H1 (cell line): ENCODE data around the gene FRZB. TPM values are rescaled to one million over a fixed set of nuclear protein-coding genes. Genes with fewer than 3 reads are reported as not detected.

ENCODE experiments used
- CTCF ChIA-PET: fragments of 300-600 bp; sonication (Branson Sonifier 250); formaldehyde crosslinking; loops from one replicate; lab custom pipeline; 2021; ENCODE audit not compliant: partially characterized antibody; lab: Charles Lee
- POLR2A ChIA-PET: fragments of 300-600 bp; sonication (Branson Sonifier 250); formaldehyde crosslinking; loops from one replicate; lab custom pipeline; 2021; ENCODE audit warnings: inconsistent platforms; ENCODE audit not compliant: partially characterized antibody; lab: Charles Lee
- DNase-seq, 2 experiments: peaks; one replicate each; pipeline versions ENCODE4 v3.0.0 to v3.0.0-alpha.2; 2010 to 2022; ENCODE audit warnings: low spot score in 2 of 2, low read depth in 1 of 2, mixed read lengths in 1 of 2
- FAIRE-seq: peaks from 2 replicates; lab custom pipeline; 2011; peaks lifted over from hg19 to GRCh38; lab: Jason Lieb, UNC
- H2AFZ ChIP-seq: 2 replicates; pipeline ENCODE4 v1.8.1; 2012; ENCODE audit warnings: low read length, inconsistent platforms
- H2AK5ac ChIP-seq: 2 replicates; pipeline ENCODE4 v1.6.1; 2013; ENCODE audit warnings: low read depth, low read length
- H2BK120ac ChIP-seq: replicated peaks from 2 replicates; pipeline ENCODE3; 2013; ENCODE audit warnings: low read depth, low read length, inconsistent platforms
- H2BK12ac ChIP-seq: 2 replicates; pipeline ENCODE4 v1.6.1; 2013; ENCODE audit warnings: low read depth, low read length
- H2BK15ac ChIP-seq: 2 replicates; pipeline ENCODE4 v1.6.1; 2013; ENCODE audit warnings: low read length
- H2BK20ac ChIP-seq: 2 replicates; pipeline ENCODE4 v1.6.1; 2013; ENCODE audit warnings: low read length
- H2BK5ac ChIP-seq: 2 replicates; pipeline ENCODE4 v1.6.1; 2013; ENCODE audit warnings: low read depth, low read length
- H3K14ac ChIP-seq: 2 replicates; pipeline ENCODE4 v1.6.1; 2013; ENCODE audit warnings: inconsistent platforms; ENCODE audit not compliant: insufficient read length
- H3K18ac ChIP-seq: 2 replicates; pipeline ENCODE4 v1.6.1; 2013; ENCODE audit warnings: low read length; ENCODE audit errors: extremely low read depth
- H3K23ac ChIP-seq: 2 replicates; pipeline ENCODE4 v1.6.1; 2013; ENCODE audit warnings: inconsistent platforms; ENCODE audit not compliant: insufficient read length
- H3K23me2 ChIP-seq: 2 replicates; pipeline ENCODE4 v1.6.1; 2013; ENCODE audit warnings: low read depth, low read length
- H3K27ac ChIP-seq: 2 replicates; pipeline ENCODE4 v1.6.1; 2011; ENCODE audit warnings: low read depth, low read length, inconsistent platforms
- H3K27me3 ChIP-seq, 4 experiments: replicated peaks in 1 of 4; 1 replicate in 1 of 4; 2 replicates in 3 of 4; pipeline versions ENCODE4 v1.6.1 to v1.8.1; 2011 to 2013; ENCODE audit warnings: low read length in 3 of 4, mild to moderate bottlenecking in 3 of 4, inconsistent platforms in 2 of 4, mixed read lengths in 2 of 4, moderate library complexity in 1 of 4; ENCODE audit not compliant: control insufficient read depth in 3 of 4, insufficient read depth in 3 of 4; ENCODE audit errors: extremely low read depth in 1 of 4
- H3K36me3 ChIP-seq, 4 experiments: 2 replicates each; pipeline versions ENCODE4 v1.6.1 to v1.8.1; 2011 to 2013; ENCODE audit warnings: mild to moderate bottlenecking in 4 of 4, low read length in 3 of 4, moderate library complexity in 2 of 4, control low read depth in 1 of 4, inconsistent platforms in 1 of 4; ENCODE audit not compliant: insufficient read depth in 4 of 4, control insufficient read depth in 2 of 4
- H3K4ac ChIP-seq: replicated peaks from 2 replicates; pipeline ENCODE3; 2013; ENCODE audit warnings: low read length, low read depth, mixed read lengths, inconsistent platforms; ENCODE audit not compliant: insufficient read length
- H3K4me1 ChIP-seq, 4 experiments: replicated peaks in 1 of 4; 1 replicate in 1 of 4; 2 replicates in 3 of 4; pipeline versions ENCODE4 v1.6.1 to v1.8.1; 2011 to 2013; ENCODE audit warnings: low read length in 3 of 4, inconsistent platforms in 2 of 4, mixed read lengths in 1 of 4; ENCODE audit not compliant: insufficient read depth in 4 of 4, control insufficient read depth in 3 of 4
- H3K4me2 ChIP-seq, 2 experiments: 2 replicates each; pipeline versions ENCODE4 v1.6.1 to v1.8.1; 2011 to 2013; ENCODE audit warnings: low read depth in 2 of 2, low read length in 2 of 2, control low read depth in 1 of 2, inconsistent platforms in 1 of 2, mild to moderate bottlenecking in 1 of 2; ENCODE audit not compliant: insufficient read depth in 1 of 2
- H3K4me3 ChIP-seq, 4 experiments: fragments of 200-600, 300-600 bp in 1 of 4; sonication (generic), shearing (Covaris generic), sonication (Bioruptor Twin) in 1 of 4; 2 replicates each; pipeline versions ENCODE4 v1.5.1 to v1.8.1; 2011 to 2016; ENCODE audit warnings: low read length in 4 of 4, low read depth in 3 of 4, control low read depth in 2 of 4, inconsistent platforms in 2 of 4, mild to moderate bottlenecking in 2 of 4, mixed read lengths in 1 of 4, moderate library complexity in 1 of 4; ENCODE audit not compliant: insufficient read depth in 2 of 4; ENCODE audit errors: extremely low read depth in 1 of 4
- H3K56ac ChIP-seq: replicated peaks from 2 replicates; pipeline ENCODE3; 2013; ENCODE audit warnings: low read depth, mild to moderate bottlenecking, mixed read lengths, low read length, inconsistent platforms; ENCODE audit not compliant: insufficient read length
- H3K79me1 ChIP-seq: 2 replicates; pipeline ENCODE4 v1.6.1; 2013; ENCODE audit warnings: low read depth, low read length, control low read depth
- H3K79me2 ChIP-seq, 2 experiments: 2 replicates each; pipeline versions ENCODE4 v1.6.1 to v1.8.1; 2012 to 2013; ENCODE audit warnings: low read length in 2 of 2, mild to moderate bottlenecking in 2 of 2, inconsistent platforms in 1 of 2; ENCODE audit not compliant: insufficient read depth in 2 of 2, control insufficient read depth in 1 of 2
- H3K9ac ChIP-seq, 4 experiments: replicated peaks in 1 of 4; 1 replicate in 1 of 4; 2 replicates in 3 of 4; pipeline versions ENCODE4 v1.6.1 to v1.8.1; 2011 to 2013; ENCODE audit warnings: low read depth in 3 of 4, low read length in 3 of 4, control low read depth in 2 of 4, mild to moderate bottlenecking in 2 of 4, moderate library complexity in 2 of 4, inconsistent platforms in 1 of 4; ENCODE audit errors: extremely low read depth in 1 of 4
- H3K9me3 ChIP-seq, 2 experiments: 2 replicates each; pipeline versions ENCODE4 v1.6.1 to v1.8.1; 2012 to 2013; ENCODE audit warnings: mild to moderate bottlenecking in 2 of 2, moderate library complexity in 2 of 2, control low read depth in 1 of 2, inconsistent platforms in 1 of 2, low read depth in 1 of 2, low read length in 1 of 2, mixed read lengths in 1 of 2; ENCODE audit not compliant: insufficient read depth in 2 of 2
- H4K20me1 ChIP-seq, 2 experiments: replicated peaks in 1 of 2; 2 replicates each; pipeline versions ENCODE3 to v1.8.1; 2011 to 2013; ENCODE audit warnings: inconsistent platforms in 2 of 2, low read length in 2 of 2, mild to moderate bottlenecking in 1 of 2; ENCODE audit not compliant: insufficient read depth in 2 of 2, control insufficient read depth in 1 of 2
- H4K5ac ChIP-seq: 2 replicates; pipeline ENCODE4 v1.6.1; 2013; ENCODE audit warnings: low read length, low read depth, mixed read lengths, inconsistent platforms; ENCODE audit not compliant: insufficient read length
- H4K8ac ChIP-seq: 2 replicates; pipeline ENCODE4 v1.8.0; 2013; ENCODE audit warnings: mild to moderate bottlenecking, moderate library complexity, low read length, inconsistent platforms; ENCODE audit not compliant: insufficient read depth; ENCODE audit errors: extremely low read depth
- H4K91ac ChIP-seq: replicated peaks from 2 replicates; pipeline ENCODE3; 2013; ENCODE audit warnings: low read length, mixed read lengths, inconsistent platforms; ENCODE audit not compliant: insufficient read length
- CBX5 ChIP-seq: fragments of 300-800, 300-1000 bp; sonication (generic); IDR thresholded peaks from 2 replicates; pipeline ENCODE4 v1.7.1; 2016; ENCODE audit warnings: antibody characterized with exemption, low read length, low read depth
- NANOG ChIP-seq: IDR thresholded peaks from 2 replicates; pipeline ENCODE4 v1.6.1; 2011; ENCODE audit warnings: low read length, low read depth, mild to moderate bottlenecking, inconsistent platforms; ENCODE audit not compliant: insufficient read depth, poor library complexity, severe bottlenecking
- TAF1 ChIP-seq: IDR thresholded peaks from 2 replicates; pipeline ENCODE4 v1.6.1; 2011; ENCODE audit warnings: mild to moderate bottlenecking, low read depth, low read length
- WGBS, 2 experiments: shearing (Covaris generic) in 1 of 2; methylation state at CpG; one replicate each; pipeline versions ENCODE4 v1.1.6 to v1.1.7; 2013 to 2015; ENCODE audit warnings: low lambda C conversion rate in 2 of 2, mixed read lengths in 2 of 2, inconsistent platforms in 1 of 2, low coverage in 1 of 2, missing lambda C conversion rate in 1 of 2; ENCODE audit not compliant: insufficient replicate concordance in 2 of 2, insufficient coverage in 1 of 2, insufficient read length in 1 of 2; ENCODE audit errors: extremely low coverage in 1 of 2, missing lambda C conversion rate in 1 of 2; 5-methylcytosine and 5-hydroxymethylcytosine counted together
- polyA plus RNA-seq, 7 experiments: library from polyadenylated mRNA; depleted of rRNA in 3 of 7; stranded (reverse) in 5 of 7; unstranded in 2 of 7; fragments of >200 nt in 5 of 7; fragments of 200-250 nt in 2 of 7; gene quantifications; 1 replicate in 5 of 7; 2 replicates in 1 of 7; 4 replicates in 1 of 7; pipeline versions ENCODE4 v1.2.1 to v1.2.3, GENCODE V29; 2011 to 2013; ENCODE audit warnings: missing spikeins in 2 of 7, mixed read lengths in 2 of 7
- total RNA-seq: library from RNA; stranded (reverse); fragmentation: NEBNext Ultra II Directional; extraction: Animal tissue kit (Norgen Biotek cat#: 25700); gene quantifications from 2 replicates; pipeline ENCODE4 v1.2.1, GENCODE V29; 2021
- TF ChIP-seq, protein P1 (sequence below): IDR thresholded peaks from 2 replicates; pipeline ENCODE4 v1.6.1; 2012; ENCODE audit warnings: inconsistent platforms

FRZB gene
- total and polyA plus RNA-seq, 2 of the 8 experiments (the other 6 are each of a cell fraction or from before 2014, with no cell fraction given), result 4.4 to 4.6 TPM

DNA sequence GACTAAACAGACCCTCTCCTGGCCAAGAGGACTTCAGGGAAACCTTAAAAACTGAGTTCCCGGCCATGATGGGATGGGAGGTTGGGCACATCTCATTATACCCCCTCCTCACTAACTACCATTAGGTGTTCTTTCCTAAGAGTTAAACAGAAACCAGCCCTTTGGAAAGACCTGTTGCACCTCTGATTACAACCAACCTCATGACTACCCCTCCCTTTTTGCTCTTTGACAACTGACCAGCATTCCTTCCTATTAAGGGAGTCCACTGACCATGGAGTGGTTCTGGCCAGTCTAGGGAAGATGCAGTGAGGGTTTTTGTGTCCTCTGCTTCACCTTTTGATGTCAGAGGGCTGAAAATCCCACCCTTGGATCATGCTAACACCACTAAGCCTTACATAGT, 44.5 kb upstream of the FRZB start:
- Histone ChIP-seq H3K4me2 (no peak overlapping the region), H3K27ac (no peak overlapping the region), H2BK20ac (no peak overlapping the region), H2AK5ac (no peak overlapping the region), H3K56ac (no peak overlapping the region), H3K27me3 (no peaks in the 10 kb centered on the region), H3K9me3 (no peaks in the 10 kb centered on the region), H3K79me1 (no peaks in the 10 kb centered on the region), H3K23ac (no peak overlapping the region), H4K8ac (no peak overlapping the region), H4K20me1 (no peaks in the 10 kb centered on the region), H3K9ac (no peak overlapping the region), H2BK120ac (no peak overlapping the region), H3K4me3 (no peak overlapping the region), H3K79me2 (no peaks in the 10 kb centered on the region), H4K5ac (no peak overlapping the region), H3K23me2 (no peaks in the 10 kb centered on the region), H2BK15ac (no peak overlapping the region), H3K4me1 (peaks cover 0 to 2% (median 0%) of the 10 kb centered on the region in 4 experiments; a peak in 2 of 7 replicates), H2BK5ac (no peak overlapping the region), H3K18ac (no peak overlapping the region), H3K36me3 (peaks cover 0 to 27% (median 7%) of the 10 kb centered on the region in 4 experiments; a peak in 5 of 8 replicates), H3K4ac (no peak overlapping the region), H4K91ac (no peak overlapping the region), H2BK12ac (no peak overlapping the region), H2AFZ (no peak overlapping the region), H3K14ac (no peak overlapping the region)
- 93% methylated on average over 1 of the region's 1 CpG; no CpG with 5 or more reads in 1 of the 2 experiments for WGBS, 2 experiments
- FAIRE-seq (no peak), DNase-seq (no peak)
- TF ChIP-seq CBX5 (no peak), TAF1 (no peak), NANOG (no peak)
- TF ChIP-seq, protein P1, sequence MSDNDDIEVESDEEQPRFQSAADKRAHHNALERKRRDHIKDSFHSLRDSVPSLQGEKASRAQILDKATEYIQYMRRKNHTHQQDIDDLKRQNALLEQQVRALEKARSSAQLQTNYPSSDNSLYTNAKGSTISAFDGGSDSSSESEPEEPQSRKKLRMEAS, result no peak
- ChIA-PET POLR2A (no interaction called here), CTCF (no interaction called here)
